ENCODE data around the gene SPACA4. TPM values are rescaled to one million over a fixed set of nuclear protein-coding genes. Genes with fewer than 3 reads are reported as not detected.
A peak's percentile ranks its signal among the peaks of the same experiment; 100 is the strongest.

SPACA4 gene
- total and polyA plus RNA-seq, 10 of the 15 experiments (the other 5 are each of a cell fraction or from before 2014, with no cell fraction given), result not detected

GRCh38 chr19:48627201-48627864 is 20.8 kb downstream of the SPACA4 start:
- Histone ChIP-seq H3K27ac (ENCODE audit: control insufficient read depth, insufficient read depth) (no peak overlapping the region), H3K36me3 (ENCODE audit: control insufficient read depth in 2 of 2, insufficient read depth in 2 of 2, low read length in 1 of 2) (peaks cover 6 to 8% of the 10 kb centered on the region in 2 experiments; a peak in 3 of 4 replicates), H3K9me3 (replicated peaks; ENCODE audit: control insufficient read depth, insufficient read depth, low read length) (no peaks in the 10 kb centered on the region), H3K79me2 (ENCODE audit: control insufficient read depth, insufficient read depth, low read length) (peaks cover 14% of the 10 kb centered on the region), H3K4me2 (ENCODE audit: control insufficient read depth, insufficient read depth) (no peak overlapping the region), H2AFZ (ENCODE audit: control insufficient read depth, low read depth, low read length) (no peak overlapping the region), H3K9ac (ENCODE audit: control insufficient read depth, insufficient read depth, low read length) (no peak overlapping the region), H4K20me1 (ENCODE audit: control insufficient read depth, insufficient read depth) (no peaks in the 10 kb centered on the region), H3K4me3 (no peak overlapping the region), H3K4me1 (ENCODE audit: control insufficient read depth, insufficient read depth, low read length) (peaks cover 12% of the 10 kb centered on the region), H3K27me3 (replicated peaks in 1 of 2; ENCODE audit: control insufficient read depth in 2 of 2, insufficient read depth in 2 of 2, low read length in 1 of 2) (no peaks in the 10 kb centered on the region)
- 96% methylated on average over 6 of the region's 6 CpGs for WGBS (ENCODE audit: insufficient coverage, insufficient replicate concordance, low lambda C conversion rate, missing lambda C conversion rate)
- no TSS peak for BruUV-seq (replicated peaks)
- POLR2A ChIA-PET, result interaction anchor here (0.8 to 1.0 kb wide), 2 partner anchors 10 to 246 kb away, joined by 3 read pairs; partner anchors contain the start of gene DBP
- in situ Hi-C loops (cut with MboI), result loop anchor here (25.0 kb wide), 1 partner anchor 1260 kb away; the partner anchor contains the start of genes AKT1S1, IL4I1 and TBC1D17
- TF ChIP-seq IKZF1 (conservative IDR thresholded peaks at IDR 0.05) (peak; percentile 82; the same call in 1 of the 2 replicates), MEF2B (IDR thresholded peaks at IDR 0.05; ENCODE audit: partially characterized antibody, poor library complexity, severe bottlenecking) (peak; percentile 52), IKZF2 (IDR thresholded peaks at IDR 0.05) (peak; percentile 79 to 81), ATF7 (IDR thresholded peaks at IDR 0.05; ENCODE audit: low read depth) (0 out of 2 replicates have a peak, but pooled peaks have one; percentile 28), MTA2 (IDR thresholded peaks at IDR 0.05; ENCODE audit: low read depth) (peak; percentile 71), BACH1 (IDR thresholded peaks at IDR 0.05; ENCODE audit: borderline replicate concordance) (peak; percentile 52; the same call in 1 of the 2 replicates), NBN (IDR thresholded peaks at IDR 0.05) (0 out of 2 replicates have a peak, but pooled peaks have one; percentile 58), GATAD2B (conservative IDR thresholded peaks at IDR 0.05; ENCODE audit: low read depth) (peak; percentile 62), NR2F1 (conservative IDR thresholded peaks at IDR 0.05) (peak; percentile 85), EED (IDR thresholded peaks at IDR 0.05; ENCODE audit: low read depth) (no peak), SUZ12 (IDR thresholded peaks at IDR 0.05; ENCODE audit: unreplicated experiment) (no peak), RELB (IDR thresholded peaks at IDR 0.05; ENCODE audit: low read depth) (peak; percentile 43; the same call in 1 of the 2 replicates), ZZZ3 (IDR thresholded peaks at IDR 0.05; ENCODE audit: control insufficient read depth, insufficient read length, low read depth) (no peak), NR2C1 (IDR thresholded peaks at IDR 0.05) (peak; percentile 55; the same call in 1 of the 2 replicates), DPF2 (IDR thresholded peaks at IDR 0.05) (peak; percentile 88; the same call in 1 of the 2 replicates), BHLHE40 (IDR thresholded peaks at IDR 0.05; ENCODE audit: borderline replicate concordance in 1 of 2, low read depth in 2 of 2, low read length in 1 of 2) (0 out of 4 replicates have a peak, but pooled peaks of 1 of the 2 experiments have one; percentile 31), TAF1 (IDR thresholded peaks at IDR 0.05; ENCODE audit: borderline replicate concordance, low read depth, low read length) (no peak)
- TF ChIP-seq, protein P1, sequence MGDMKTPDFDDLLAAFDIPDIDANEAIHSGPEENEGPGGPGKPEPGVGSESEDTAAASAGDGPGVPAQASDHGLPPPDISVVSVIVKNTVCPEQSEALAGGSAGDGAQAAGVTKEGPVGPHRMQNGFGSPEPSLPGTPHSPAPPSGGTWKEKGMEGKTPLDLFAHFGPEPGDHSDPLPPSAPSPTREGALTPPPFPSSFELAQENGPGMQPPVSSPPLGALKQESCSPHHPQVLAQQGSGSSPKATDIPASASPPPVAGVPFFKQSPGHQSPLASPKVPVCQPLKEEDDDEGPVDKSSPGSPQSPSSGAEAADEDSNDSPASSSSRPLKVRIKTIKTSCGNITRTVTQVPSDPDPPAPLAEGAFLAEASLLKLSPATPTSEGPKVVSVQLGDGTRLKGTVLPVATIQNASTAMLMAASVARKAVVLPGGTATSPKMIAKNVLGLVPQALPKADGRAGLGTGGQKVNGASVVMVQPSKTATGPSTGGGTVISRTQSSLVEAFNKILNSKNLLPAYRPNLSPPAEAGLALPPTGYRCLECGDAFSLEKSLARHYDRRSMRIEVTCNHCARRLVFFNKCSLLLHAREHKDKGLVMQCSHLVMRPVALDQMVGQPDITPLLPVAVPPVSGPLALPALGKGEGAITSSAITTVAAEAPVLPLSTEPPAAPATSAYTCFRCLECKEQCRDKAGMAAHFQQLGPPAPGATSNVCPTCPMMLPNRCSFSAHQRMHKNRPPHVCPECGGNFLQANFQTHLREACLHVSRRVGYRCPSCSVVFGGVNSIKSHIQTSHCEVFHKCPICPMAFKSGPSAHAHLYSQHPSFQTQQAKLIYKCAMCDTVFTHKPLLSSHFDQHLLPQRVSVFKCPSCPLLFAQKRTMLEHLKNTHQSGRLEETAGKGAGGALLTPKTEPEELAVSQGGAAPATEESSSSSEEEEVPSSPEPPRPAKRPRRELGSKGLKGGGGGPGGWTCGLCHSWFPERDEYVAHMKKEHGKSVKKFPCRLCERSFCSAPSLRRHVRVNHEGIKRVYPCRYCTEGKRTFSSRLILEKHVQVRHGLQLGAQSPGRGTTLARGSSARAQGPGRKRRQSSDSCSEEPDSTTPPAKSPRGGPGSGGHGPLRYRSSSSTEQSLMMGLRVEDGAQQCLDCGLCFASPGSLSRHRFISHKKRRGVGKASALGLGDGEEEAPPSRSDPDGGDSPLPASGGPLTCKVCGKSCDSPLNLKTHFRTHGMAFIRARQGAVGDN (IDR thresholded peaks at IDR 0.05), result 0 out of 2 replicates have a peak, but pooled peaks have one; percentile 41
- SMC1A ChIA-PET (ENCODE audit: uncharacterized antibody, unreplicated experiment), result no interaction called here
- ATAC-seq (no peak), FAIRE-seq (no peak), DNase-seq (ENCODE audit: low read depth, low spot score) (no peak)
- CTCF ChIA-PET, result no interaction called here
- RAD21 ChIA-PET (ENCODE audit: unreplicated experiment), result interaction anchor here (0.6 to 1.6 kb wide), 2 partner anchors 8 to 40 kb away, joined by 3 to 6 read pairs; partner anchors contain the start of genes RPL18 and SPHK2
- intact Hi-C loops (cut with micrococcal nuclease; ENCODE audit: unreplicated experiment), result no loop called here

All from GM12878 (cell line).